Mucosa of stomach (tissue), 1 donor: ENCODE data around the gene CHST13.

Experiments
- H3K27me3 ChIP-seq: one replicate; pipeline ENCODE4 v1.7.0; 2013; ENCODE audit warnings: mild to moderate bottlenecking, low read length; ENCODE audit not compliant: control insufficient read depth, insufficient read depth
- H3K36me3 ChIP-seq: one replicate; pipeline ENCODE4 v1.7.0; 2013; ENCODE audit warnings: low read length; ENCODE audit not compliant: control insufficient read depth, insufficient read depth
- H3K4me1 ChIP-seq: one replicate; pipeline ENCODE4 v1.7.0; 2013; ENCODE audit warnings: mild to moderate bottlenecking, low read length; ENCODE audit not compliant: control insufficient read depth, insufficient read depth
- H3K4me3 ChIP-seq: one replicate; pipeline ENCODE4 v1.7.0; 2013; ENCODE audit warnings: low read length
- H3K9ac ChIP-seq: one replicate; pipeline ENCODE4 v1.7.0; 2013; ENCODE audit warnings: mild to moderate bottlenecking, low read length, moderate library complexity
- H3K9me3 ChIP-seq: one replicate; pipeline ENCODE4 v1.7.0; 2013; ENCODE audit warnings: mild to moderate bottlenecking, low read length, moderate library complexity; ENCODE audit not compliant: control insufficient read depth
- donor health status: Pancreatic carcinoma.

Gene CHST13

DNA sequence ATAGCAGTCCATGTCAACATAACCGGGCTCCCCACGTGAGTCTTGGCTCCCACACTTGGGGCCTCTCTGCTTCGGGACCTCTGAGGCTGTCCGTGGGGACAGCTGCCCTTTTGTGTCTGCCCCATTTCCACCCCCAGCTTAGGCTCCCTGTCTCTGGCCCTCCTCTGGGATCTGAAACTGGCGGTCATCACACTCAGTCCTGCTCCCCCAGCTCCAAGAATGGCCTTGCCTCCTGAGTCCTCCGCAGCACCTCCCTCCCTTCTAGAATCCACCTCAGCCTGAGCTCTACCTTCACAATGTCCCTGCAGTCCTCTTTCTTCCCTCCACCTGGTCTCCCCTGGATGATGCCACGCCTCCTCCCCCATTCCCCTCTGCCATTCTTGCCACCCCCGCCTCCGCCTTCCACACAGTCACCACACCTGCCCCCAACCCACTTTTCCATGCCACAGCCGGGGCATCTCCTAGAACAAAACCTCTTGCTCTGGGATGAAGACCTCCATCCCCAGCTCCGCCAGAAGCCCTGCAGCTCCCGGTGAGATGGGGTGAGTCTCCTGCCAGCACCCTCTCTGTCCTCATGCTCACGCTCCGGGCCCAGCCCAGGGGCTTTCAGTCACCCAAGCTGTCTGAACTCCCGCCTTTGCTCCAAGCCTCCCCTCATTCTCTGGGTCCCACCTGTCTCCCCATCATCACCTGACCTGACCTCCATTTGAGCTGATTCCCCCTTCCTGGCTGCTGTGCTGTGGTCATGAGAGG, 41.3 kb upstream of the CHST13 start:
- H3K4me1 ChIP-seq, result no peaks in the 10 kb centered on the region
- H3K27me3 ChIP-seq, result peaks cover 5% of the 10 kb centered on the region
- no peaks in the 10 kb centered on the region for H3K9me3 ChIP-seq
- no peaks in the 10 kb centered on the region for H3K36me3 ChIP-seq
- no peak overlapping the region for H3K9ac ChIP-seq
- H3K4me3 ChIP-seq, result no peak overlapping the region

DNA sequence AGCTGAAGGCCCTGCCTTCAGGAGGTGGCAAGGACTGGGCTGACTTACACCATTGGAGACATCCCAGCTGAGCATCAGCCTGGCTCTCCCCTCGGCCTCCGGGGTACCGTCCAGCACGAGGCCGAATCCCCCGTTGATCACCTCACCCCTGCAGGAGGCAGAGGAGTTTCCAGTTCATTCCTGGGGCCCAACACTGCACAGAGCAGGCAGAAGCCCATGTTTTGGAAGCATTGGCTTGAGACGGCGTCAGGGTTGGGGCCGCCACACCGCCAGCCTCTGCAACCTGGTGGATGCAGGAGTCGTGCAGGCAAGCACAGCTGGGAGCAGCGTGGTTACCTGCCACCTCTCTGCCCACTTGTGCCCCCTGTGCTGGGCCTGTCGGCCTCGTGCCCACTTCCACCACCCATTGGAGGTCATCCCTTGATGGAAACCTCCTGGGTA, 40.6 kb upstream of the CHST13 start:
- Histone ChIP-seq H3K36me3 (no peaks in the 10 kb centered on the region), H3K9ac (no peak overlapping the region)

DNA sequence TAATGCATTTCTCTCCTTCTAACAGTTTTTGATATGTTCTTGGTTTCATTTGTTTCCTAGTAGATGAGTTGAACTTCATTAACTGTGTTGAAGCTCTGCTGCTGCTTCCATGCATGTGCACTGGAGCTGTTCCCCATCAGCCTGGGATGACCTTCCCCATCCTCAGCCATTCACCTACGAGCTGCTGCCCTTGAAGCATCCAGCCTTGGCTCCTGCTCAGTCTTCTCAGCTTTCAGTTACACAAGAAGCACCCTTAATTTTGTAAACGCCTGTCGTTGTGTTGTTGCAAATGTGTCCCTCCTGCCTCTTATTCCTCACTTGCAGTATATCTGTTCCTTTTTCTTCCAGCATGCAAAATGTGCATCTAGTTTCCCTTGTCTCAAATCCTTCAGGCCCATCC, 39.8 kb upstream of the CHST13 start:
- Histone ChIP-seq H3K27me3 (peaks cover 5% of the 10 kb centered on the region), H3K4me1 (no peaks in the 10 kb centered on the region), H3K9ac (no peak overlapping the region), H3K4me3 (no peak overlapping the region), H3K36me3 (no peaks in the 10 kb centered on the region), H3K9me3 (no peaks in the 10 kb centered on the region)

More for the DNA sequence above, 40.6 kb upstream of the CHST13 start:
- Histone ChIP-seq H3K4me1 (no peaks in the 10 kb centered on the region), H3K4me3 (no peak overlapping the region), H3K9me3 (no peaks in the 10 kb centered on the region), H3K27me3 (peaks cover 5% of the 10 kb centered on the region)

DNA sequence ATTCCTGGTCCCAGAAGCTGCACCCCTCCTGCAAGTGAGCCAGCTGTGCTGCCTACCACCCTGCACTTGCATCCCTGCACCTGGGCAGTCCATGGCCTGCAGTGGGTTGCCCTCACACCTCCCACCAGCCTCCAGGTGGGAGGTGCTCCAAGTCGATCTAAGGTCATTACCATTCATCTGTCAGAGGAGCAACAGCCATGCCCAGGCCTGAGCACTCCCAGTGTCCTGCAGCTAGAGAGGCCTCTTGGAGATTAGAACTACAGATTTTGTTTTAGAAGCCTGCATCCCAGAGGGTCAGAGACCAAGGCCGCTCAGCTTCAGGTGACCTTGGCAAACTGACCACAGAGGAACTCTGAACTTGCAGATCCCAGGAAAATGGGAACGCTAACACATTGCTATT, 39.3 kb upstream of the CHST13 start:
- Histone ChIP-seq H3K4me1 (no peaks in the 10 kb centered on the region), H3K9ac (no peak overlapping the region), H3K4me3 (no peak overlapping the region), H3K36me3 (no peaks in the 10 kb centered on the region), H3K27me3 (peaks cover 5% of the 10 kb centered on the region), H3K9me3 (no peaks in the 10 kb centered on the region)

DNA sequence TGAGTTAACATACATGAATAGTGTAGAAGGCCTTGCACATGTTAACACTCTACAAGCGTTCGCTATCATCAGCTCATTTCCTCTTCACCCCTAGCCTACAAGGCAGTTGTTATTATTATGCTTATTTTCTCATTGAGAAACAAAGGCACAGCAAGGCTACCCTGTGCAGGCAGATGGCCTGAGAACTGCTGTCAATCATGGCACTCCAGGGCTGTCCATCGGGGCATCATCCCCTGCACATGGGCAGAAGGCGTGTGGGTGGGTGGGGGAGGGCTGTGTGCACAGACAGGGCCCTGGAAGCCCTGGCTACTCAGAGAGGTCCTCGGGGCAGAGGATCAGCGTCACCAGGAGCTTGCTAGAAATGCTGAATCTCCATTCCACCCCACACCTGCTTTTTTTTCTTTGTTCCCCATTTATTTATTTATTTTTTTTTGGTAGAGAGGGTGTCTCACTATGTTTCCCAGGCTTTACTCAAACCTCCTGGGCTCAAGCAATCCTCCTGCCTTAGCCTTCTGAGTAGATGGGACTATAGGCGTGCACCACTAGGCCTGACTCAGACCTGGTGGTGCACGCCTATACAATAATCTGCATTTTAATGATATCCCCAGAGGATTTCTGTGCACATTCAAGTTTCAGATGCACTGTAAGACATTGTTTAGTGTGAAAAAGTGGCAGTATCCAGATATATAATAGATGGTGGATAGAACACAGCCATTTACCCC, 38.6 kb upstream of the CHST13 start:
- H3K4me3 ChIP-seq, result no peak overlapping the region
- H3K36me3 ChIP-seq, result no peaks in the 10 kb centered on the region
- peaks cover 6% of the 10 kb centered on the region for H3K27me3 ChIP-seq
- no peaks in the 10 kb centered on the region for H3K4me1 ChIP-seq
- H3K9me3 ChIP-seq, result no peaks in the 10 kb centered on the region
- H3K9ac ChIP-seq, result no peak overlapping the region

DNA sequence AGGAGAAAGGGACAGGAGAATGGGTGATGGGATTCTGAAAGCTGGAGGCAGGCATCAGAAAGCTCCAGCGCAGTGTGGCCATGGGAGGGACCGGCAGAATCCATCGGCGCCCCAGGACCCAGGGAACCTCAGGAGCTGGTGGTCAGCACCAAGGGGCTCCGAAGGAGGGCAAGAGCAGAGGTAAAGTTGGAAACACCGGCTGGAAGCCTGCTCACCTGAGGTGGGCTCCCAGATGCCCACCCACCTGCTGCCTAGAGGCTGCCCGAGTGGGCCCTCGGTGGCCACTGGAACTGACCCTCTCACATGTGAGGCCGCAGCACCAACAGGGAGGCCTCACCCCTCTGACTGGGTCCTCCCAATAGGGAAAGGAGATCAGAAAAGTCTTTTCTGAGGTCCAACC, 38.0 kb upstream of the CHST13 start:
- H3K9me3 ChIP-seq, result no peaks in the 10 kb centered on the region
- no peaks in the 10 kb centered on the region for H3K4me1 ChIP-seq
- H3K9ac ChIP-seq, result no peak overlapping the region
- no peaks in the 10 kb centered on the region for H3K36me3 ChIP-seq
- H3K4me3 ChIP-seq, result no peak overlapping the region
- H3K27me3 ChIP-seq, result peaks cover 11% of the 10 kb centered on the region

DNA sequence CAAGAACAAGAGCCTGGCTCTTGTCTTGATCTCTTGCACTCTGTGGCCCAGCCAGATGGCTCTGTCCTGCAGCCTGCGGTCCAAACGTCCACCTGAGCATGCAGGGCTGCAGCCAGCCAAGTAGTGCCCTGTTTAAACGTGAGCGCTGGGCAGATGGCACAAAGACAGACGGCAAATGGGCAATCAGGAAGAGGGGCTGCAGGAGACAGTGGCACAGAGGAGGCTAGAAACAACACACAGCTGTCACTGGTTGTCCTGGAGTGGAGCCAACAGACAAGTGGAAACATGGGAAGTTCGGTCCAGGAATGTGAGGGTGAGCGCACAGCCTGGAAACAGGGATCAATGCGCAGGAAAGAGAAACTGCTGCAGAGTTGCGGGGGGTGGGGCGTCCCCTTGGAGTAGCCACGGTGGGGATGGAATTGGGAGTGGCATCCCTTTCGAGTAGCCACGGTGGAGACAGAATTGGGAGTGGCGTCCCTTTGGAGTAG, 37.6 kb upstream of the CHST13 start:
- Histone ChIP-seq H3K9me3 (no peaks in the 10 kb centered on the region), H3K4me1 (no peaks in the 10 kb centered on the region), H3K36me3 (no peaks in the 10 kb centered on the region), H3K9ac (no peak overlapping the region), H3K27me3 (peaks cover 11% of the 10 kb centered on the region), H3K4me3 (no peak overlapping the region)

DNA sequence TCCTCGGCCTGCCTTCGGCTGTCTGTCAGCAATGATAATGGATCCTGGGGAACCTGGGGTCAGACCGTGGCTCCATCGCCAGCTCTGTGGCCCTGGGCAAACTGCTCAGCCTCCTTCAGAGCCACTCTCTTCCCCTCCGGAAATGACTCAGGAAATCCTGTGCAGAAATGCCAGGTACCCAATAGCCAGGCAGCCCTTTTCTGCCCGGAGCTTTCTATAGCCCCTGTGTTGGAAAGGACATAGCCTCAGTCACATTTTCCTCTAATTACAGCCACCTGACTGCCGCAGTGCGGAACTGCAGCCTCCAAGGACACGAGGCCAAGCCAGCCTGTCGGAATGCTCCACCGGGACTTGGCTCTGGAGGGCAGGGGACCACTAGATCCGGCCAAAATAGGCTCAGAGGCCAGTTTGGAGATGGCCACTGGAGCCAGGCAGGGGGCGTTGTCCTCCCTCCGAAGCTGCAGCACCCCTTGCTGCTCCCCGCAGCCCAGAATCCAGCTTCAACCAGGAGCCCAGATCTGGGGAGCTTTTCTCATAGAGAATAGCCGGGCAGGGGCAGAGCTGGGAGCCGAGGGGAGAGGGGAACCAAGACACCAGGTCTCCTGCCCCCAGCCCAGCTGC, 36.7 kb upstream of the CHST13 start:
- no peaks in the 10 kb centered on the region for H3K4me1 ChIP-seq
- H3K9me3 ChIP-seq, result no peaks in the 10 kb centered on the region
- no peak overlapping the region for H3K9ac ChIP-seq
- H3K36me3 ChIP-seq, result no peaks in the 10 kb centered on the region
- H3K27me3 ChIP-seq, result peaks cover 11% of the 10 kb centered on the region
- H3K4me3 ChIP-seq, result no peak overlapping the region

DNA sequence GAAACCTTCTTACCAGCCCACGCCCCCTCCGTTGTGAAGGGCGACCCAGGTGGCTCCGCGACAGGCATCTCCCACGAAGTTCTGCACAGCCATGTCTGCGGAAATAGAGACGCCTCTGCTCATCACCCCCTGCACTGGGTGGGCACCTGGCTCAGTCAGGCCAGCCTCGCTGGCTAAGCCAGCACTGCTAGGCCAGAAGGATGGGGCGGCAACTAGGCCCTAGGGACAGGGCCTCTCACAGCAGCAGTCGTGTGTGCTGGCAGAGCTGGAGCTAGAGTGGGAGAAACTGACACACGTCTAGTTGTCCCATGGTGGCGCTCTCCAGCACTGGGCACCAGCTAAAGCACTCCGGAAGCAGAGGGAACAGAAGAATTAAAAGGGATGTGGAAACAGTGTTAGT, 35.8 kb upstream of the CHST13 start:
- H3K9ac ChIP-seq, result no peak overlapping the region
- H3K9me3 ChIP-seq, result no peaks in the 10 kb centered on the region
- H3K27me3 ChIP-seq, result peaks cover 11% of the 10 kb centered on the region
- no peaks in the 10 kb centered on the region for H3K36me3 ChIP-seq
- no peak overlapping the region for H3K4me3 ChIP-seq
- H3K4me1 ChIP-seq, result no peaks in the 10 kb centered on the region

DNA sequence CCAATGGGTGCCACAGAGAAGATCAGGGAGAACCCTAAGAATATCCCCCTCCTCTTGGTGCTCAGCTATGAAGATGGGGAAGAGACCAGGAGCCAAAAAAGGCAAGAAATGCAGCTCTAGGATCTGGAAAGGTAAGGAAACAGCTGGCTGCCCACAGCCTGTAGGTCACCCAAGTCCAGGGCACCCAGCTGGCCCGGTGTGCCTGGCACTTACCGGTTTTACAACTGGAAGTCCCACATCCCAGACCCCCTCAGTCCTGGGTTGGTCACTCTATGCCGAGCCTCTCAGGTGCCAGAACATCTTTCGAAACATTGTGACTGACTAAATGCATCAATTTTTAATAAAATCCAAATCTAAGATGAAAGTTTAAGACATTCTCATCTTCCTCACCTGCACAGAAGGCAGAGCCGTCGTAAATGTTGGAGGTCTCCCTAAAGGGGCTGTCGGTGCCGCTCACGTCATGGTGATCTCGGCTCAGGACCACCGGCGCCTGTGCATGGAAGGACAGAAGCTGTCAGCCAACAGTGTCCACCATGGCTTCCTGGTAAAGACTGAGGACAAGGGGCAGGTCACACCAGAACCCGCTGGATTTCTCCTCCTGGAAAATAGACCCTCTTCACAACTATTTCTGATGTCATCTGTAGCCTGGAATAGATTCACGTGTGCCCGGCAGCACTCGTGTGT, 34.9 kb upstream of the CHST13 start:
- no peak overlapping the region for H3K9ac ChIP-seq
- no peaks in the 10 kb centered on the region for H3K4me1 ChIP-seq
- H3K9me3 ChIP-seq, result no peaks in the 10 kb centered on the region
- no peak overlapping the region for H3K4me3 ChIP-seq
- H3K36me3 ChIP-seq, result no peaks in the 10 kb centered on the region
- H3K27me3 ChIP-seq, result peaks cover 11% of the 10 kb centered on the region

DNA sequence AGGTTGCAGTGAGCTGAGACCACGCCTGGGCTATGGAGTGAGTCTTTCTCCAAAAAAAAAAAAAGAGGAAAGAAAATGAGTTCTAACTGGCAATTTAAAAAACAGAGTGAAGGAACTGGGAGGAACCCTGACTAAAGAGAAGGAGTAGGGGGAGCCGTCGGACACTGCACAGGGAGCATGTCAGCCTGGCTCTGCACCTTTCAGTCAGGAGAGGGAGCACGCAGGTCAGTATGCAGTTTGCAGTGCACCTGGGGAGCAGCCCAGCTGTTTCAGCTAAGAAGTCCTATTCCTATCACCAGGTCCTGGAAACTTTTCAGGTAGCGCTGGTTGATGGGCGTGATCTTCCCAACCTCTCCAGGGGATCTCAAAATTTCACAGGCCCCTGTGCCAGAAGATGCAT, 33.3 kb upstream of the CHST13 start:
- Histone ChIP-seq H3K36me3 (no peaks in the 10 kb centered on the region), H3K4me3 (no peak overlapping the region), H3K4me1 (no peaks in the 10 kb centered on the region), H3K9ac (no peak overlapping the region), H3K27me3 (peaks cover 11% of the 10 kb centered on the region), H3K9me3 (no peaks in the 10 kb centered on the region)
